ENCODE measurements around the gene EFR3B.
A peak's percentile ranks its signal among the peaks of the same experiment; 100 is the strongest.
"Not testable (repeated sequence)": the region's sequence is repeated elsewhere in the genome, so short reads cannot be mapped to it uniquely, and the experiment has no call there.

EFR3B gene

GRCh38 chr2:25041928-25042320, at the start of gene EFR3B:
EFR3B (plus strand) TSS chr2:25042076; CDS start chr2:25042313, 237 bp downstream.
- peak; percentile 83 for DNase-seq (ENCODE audit: low read depth)

GRCh38 chr2:24993406-24994145, 48.3 kb upstream of the EFR3B start:
- no peak for DNase-seq (ENCODE audit: low read depth)

- DNase-seq (ENCODE audit: low read depth): no peak
Observed at GRCh38 chr2:24994146-24994724, 47.6 kb upstream of the EFR3B start.

GRCh38 chr2:24999097-24999496, 42.8 kb upstream of the EFR3B start:
- not testable (repeated sequence) for DNase-seq (ENCODE audit: low read depth)

GRCh38 chr2:25000036-25000435, 41.8 kb upstream of the EFR3B start:
- no peak for DNase-seq (ENCODE audit: low read depth)

GRCh38 chr2:25000503-25001324, 41.2 kb upstream of the EFR3B start:
- DNase-seq (ENCODE audit: low read depth): no peak

- no peak for DNase-seq (ENCODE audit: low read depth)
Observed at GRCh38 chr2:25001325-25001637, 40.6 kb upstream of the EFR3B start.

GRCh38 chr2:25002066-25002465, 39.8 kb upstream of the EFR3B start:
- no peak for DNase-seq (ENCODE audit: low read depth)

GRCh38 chr2:25009954-25010353, 31.9 kb upstream of the EFR3B start:
- no peak for DNase-seq (ENCODE audit: low read depth)

- DNase-seq (ENCODE audit: low read depth): not testable (repeated sequence)
Observed at GRCh38 chr2:25011342-25011741, 30.5 kb upstream of the EFR3B start.

GRCh38 chr2:25014631-25015030, 27.2 kb upstream of the EFR3B start:
- no peak for DNase-seq (ENCODE audit: low read depth)

GRCh38 chr2:25018681-25019080, 23.2 kb upstream of the EFR3B start:
- no peak for DNase-seq (ENCODE audit: low read depth)

- no peak for DNase-seq (ENCODE audit: low read depth)
Observed at GRCh38 chr2:25021791-25022362, 20.0 kb upstream of the EFR3B start.

GRCh38 chr2:25023333-25023732, 18.5 kb upstream of the EFR3B start:
- DNase-seq (ENCODE audit: low read depth): no peak

GRCh38 chr2:25025229-25026007, 16.5 kb upstream of the EFR3B start:
- no peak for DNase-seq (ENCODE audit: low read depth)

- no peak for DNase-seq (ENCODE audit: low read depth)
Observed at GRCh38 chr2:25026008-25026530, 15.8 kb upstream of the EFR3B start.

- no peak for DNase-seq (ENCODE audit: low read depth)
Observed at GRCh38 chr2:25029183-25029554, 12.7 kb upstream of the EFR3B start.

GRCh38 chr2:25030702-25031101, 11.2 kb upstream of the EFR3B start:
- DNase-seq (ENCODE audit: low read depth): no peak

GRCh38 chr2:25032094-25032493, 9.8 kb upstream of the EFR3B start:
- DNase-seq (ENCODE audit: low read depth): no peak

- no peak for DNase-seq (ENCODE audit: low read depth)
Observed at GRCh38 chr2:25032901-25033300, 9.0 kb upstream of the EFR3B start.

- DNase-seq (ENCODE audit: low read depth): no peak
Observed at GRCh38 chr2:25034081-25034480, 7.8 kb upstream of the EFR3B start.

Measured in stimulated activated CD4-positive, alpha-beta T cell treated with anti-CD3 and anti-CD28 coated beads, Interleukin-2, amount 100 ng/mL, for 4 hours (primary cell).